ENCODE data around the gene AOC1.

Gene AOC1

DNA sequence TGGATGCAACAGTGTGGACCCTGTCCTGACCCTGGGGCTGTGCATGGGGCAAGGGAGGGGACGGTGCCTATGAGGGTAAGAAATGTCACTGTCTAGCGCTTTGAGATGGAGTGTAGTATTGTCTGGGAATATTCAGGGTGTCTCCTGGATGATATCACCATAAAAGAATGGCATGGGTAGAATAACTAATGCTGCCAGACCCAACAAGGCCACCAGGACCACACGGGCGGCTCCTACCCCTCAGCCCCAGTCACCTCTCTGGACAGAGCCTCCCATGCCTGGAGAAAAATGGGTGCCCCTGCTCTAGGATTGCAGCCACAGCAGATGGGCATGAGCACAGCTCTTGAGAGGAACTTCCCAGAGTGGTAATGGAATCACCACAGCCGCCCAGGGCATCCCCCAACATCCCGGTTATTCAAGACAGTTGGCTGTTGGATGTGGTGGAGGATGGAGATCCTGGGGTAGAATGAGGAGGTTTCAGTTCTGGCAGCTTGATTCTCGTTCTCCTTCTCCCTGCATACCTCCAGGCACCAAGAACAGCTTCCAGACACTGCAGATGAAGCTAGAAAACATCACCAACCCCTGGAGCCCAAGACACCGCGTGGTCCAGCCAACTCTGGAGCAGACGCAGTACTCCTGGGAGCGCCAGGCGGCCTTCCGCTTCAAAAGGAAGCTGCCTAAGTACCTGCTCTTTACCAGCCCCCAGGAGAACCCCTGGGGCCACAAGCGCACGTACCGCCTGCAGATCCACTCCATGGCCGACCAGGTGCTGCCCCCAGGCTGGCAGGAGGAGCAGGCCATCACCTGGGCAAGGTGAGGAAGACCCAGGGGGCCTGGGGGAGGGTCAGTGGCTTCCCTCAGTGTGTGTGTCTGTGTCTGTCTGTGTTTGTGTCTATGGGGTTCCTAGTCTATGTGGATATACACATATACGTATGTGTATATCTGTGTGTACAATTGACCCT, 6.2 kb downstream of the AOC1 start:
- DNase-seq (ENCODE audit: low read depth, low spot score): no peak

DNA sequence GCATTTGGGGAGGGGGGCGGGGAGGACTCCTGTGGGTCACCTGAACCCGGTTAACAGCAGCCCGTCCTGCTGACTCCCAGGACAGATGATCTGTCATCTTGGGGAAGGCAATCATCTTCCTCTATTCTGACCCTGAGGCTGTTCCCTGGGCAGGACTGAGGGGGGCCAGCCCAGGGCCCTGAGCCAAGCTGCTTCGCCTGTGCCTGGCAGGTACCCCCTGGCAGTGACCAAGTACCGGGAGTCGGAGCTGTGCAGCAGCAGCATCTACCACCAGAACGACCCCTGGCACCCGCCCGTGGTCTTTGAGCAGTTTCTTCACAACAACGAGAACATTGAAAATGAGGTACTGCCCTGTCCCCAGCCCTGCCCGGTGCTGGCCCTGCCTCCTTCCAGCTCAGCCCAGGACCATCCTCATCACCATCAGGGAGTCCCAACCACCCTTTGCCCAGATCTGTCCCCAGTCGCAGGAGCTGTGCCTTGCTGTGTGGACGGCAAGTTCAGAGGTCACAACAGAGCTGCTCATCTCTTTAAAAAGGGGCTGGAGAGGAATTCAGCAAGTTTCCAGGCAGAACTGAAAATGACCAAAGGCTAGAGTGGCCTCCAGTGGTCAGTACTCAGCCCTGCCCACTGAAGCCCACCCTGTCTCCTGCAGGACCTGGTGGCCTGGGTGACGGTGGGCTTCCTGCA, 8.1 kb downstream of the AOC1 start:
- DNase-seq (ENCODE audit: low read depth, low spot score): no peak

- no peak for DNase-seq (ENCODE audit: low read depth, low spot score)
These were observed 8.6 kb downstream of the AOC1 start for GRCh38 chr7:150860978-150861295.

DNA sequence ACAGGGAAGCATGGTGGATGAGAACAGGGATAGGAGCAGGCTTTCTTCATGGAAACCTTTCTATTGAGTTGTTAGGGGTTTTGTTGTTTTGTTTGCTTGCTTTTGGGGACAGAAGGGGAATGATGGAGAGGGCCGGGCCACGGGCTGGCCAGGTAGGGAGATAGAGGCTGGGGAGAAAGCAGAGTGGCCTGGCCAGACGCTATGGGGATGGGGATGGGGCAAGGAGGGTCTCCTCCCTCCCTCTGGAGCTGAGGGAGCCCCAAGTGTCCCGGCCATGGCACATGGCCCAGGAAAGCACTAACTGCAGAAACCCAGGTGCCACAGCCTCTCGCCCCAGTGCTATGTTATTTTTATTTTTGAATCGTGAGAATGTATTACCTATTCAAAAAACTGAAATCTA, 10.0 kb downstream of the AOC1 start:
- DNase-seq (ENCODE audit: low read depth, low spot score): no peak

- no peak for DNase-seq (ENCODE audit: low read depth, low spot score)
These were observed 11.6 kb downstream of the AOC1 start for GRCh38 chr7:150863946-150864345.

DNA sequence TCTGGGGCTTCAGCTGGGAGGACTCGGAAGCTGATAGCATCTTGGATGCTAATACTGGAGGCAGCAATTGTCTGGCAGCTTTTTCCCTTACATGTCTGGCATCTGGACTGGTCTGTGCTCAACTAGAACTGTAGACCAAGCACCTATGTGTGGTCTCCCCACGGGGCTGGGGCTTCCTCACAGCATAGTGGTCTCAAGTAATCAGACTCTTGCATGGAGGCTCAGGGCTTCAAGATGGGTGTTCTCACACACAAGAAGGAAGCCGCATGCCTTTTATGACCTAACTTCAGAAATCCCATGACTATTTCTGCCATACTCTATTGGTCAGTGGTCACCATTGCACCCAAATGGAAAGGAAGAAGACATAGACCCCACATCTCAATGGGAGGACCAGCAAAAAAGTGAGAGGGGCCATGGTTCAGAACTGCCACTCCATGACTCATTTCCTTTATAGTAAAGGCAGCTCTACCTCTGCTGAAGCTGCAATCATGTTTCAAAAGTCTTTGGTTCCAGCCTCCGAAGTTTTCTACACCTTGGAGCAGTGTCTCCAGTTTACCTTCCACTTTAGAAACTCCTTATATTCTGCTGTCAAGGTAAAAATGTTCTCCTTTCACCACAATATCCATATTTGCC, 14.7 kb downstream of the AOC1 start:
- DNase-seq (ENCODE audit: low read depth, low spot score): no peak

DNA sequence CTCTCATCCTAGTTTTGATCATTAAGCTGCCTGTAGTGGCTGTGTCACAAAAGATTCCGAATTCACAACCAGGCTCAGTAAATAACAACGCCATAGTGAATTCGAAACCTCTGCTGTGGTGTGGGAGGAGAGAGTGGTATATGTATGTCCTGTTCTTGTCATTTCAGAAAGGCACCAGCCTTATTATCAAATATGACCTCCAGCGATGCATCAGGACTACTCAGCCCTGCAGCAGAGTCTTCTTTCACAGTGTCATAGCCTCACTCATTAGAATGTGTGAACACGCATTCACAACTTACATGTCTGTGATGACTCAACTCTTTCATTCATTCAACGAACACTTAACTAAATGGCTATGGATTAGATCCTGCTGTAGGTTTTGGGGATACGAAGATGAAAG, 15.3 kb downstream of the AOC1 start:
- no peak for DNase-seq (ENCODE audit: low read depth, low spot score)

DNA sequence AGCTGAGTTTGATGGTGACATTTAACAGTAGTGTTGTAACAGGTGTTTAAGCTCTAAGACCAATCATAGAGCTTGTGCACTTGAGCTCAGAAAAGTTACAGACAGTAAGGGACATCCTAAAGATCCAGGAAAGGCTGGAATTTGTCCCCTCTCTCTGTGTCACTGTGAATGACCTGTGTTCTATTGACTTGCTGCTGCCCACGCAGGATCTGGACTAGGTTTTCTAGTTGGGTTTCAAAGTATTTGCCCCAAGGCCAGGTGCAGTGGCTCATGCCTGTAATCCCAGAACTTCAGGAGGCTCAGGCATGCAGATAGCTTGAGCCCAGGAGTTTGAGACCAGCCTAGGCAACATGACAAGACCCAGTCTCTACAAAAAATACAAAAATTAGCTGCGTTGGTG, 17.1 kb downstream of the AOC1 start:
- no peak for DNase-seq (ENCODE audit: low read depth, low spot score)

DNA sequence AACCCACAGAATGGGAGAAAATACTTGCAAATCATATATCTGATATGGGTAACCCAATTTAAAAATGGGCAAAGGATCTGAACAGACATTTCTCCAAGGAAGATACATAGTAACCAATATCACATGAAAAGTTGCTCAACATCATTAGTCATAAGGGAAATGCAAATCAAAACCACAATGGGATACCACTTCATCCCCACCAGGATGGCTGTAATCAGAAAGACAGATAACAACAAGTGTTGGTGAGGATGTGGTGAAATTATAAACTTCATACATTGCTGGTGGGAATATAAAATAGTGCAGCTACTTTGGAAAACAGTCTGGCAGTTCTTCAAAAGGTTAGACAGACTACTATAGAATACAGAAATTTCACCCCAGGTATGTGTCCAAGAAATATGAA, 19.3 kb downstream of the AOC1 start:
- no peak for DNase-seq (ENCODE audit: low read depth, low spot score)

DNA sequence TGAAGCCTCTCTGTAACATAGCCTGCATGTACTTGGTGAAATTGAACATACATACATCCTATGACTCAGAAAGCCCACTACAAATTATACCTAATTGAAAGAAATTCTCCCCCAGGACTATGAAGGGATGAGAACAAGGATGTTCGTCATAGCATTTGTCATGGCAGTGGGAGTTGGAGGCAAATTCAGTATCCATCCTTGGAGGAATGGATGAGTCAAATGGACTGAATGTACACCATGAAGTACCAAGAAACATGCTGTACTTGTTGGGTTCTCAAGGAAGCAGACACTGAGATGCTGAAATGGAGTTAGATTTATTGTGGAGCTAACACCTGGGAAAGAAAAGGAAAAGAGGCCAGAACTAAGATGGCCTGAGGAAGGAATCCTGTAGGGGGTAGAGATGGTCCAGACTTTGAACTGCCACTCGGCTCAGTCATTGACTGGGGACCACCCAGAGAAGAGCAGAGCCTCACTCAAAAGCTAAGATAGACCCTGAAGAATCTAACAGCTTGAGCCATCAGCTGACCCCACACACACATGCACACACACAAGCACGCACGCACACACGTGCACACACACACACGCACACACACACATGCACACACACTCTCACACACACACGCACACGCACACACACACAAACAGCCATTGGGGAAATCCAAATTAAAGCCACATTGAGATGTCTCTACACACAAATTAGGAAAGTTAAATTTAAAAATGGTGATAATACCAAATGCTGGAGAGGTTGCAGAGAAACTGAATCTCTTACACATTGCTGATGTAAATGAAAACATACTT, 22.3 kb downstream of the AOC1 start:
- no peak for DNase-seq (ENCODE audit: low read depth, low spot score)

- DNase-seq (ENCODE audit: low read depth, low spot score): no peak
These were observed 23.5 kb downstream of the AOC1 start for GRCh38 chr7:150875791-150876190.

DNA sequence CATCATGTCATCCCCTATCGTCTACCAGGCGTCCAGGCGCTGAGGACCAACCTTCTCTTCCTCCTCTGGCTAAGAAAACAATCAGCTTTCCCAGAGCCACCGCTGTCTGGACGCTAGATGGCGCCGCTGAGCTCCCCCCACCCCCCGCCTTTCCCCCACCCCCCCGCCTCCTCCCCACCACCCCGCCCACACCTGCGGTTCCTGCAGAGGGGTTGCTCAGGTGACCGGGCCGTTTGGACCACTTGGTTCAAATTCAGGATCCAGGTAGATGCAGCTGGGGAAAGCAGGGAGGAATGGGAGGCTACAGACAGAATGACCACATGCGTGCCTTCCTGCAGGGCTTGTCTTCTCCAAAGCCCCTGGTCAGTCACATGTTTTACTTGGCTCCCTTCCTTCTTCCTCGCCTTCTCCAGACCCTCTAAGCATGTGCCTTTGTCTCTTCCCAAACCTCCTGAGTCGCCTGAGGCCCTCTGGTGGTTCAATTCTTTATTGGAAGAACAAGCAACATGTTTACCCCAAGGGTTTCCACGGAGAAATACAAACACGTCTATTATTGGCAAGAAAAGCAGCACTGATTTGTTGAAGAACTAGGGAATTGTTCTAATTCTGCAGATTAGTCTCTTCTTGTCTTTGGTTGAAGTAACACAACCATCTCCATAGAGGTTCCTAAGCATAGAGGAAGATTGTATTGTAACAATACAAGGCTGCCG, 24.7 kb downstream of the AOC1 start:
- peak; percentile 26 for DNase-seq (ENCODE audit: low read depth, low spot score)

DNA sequence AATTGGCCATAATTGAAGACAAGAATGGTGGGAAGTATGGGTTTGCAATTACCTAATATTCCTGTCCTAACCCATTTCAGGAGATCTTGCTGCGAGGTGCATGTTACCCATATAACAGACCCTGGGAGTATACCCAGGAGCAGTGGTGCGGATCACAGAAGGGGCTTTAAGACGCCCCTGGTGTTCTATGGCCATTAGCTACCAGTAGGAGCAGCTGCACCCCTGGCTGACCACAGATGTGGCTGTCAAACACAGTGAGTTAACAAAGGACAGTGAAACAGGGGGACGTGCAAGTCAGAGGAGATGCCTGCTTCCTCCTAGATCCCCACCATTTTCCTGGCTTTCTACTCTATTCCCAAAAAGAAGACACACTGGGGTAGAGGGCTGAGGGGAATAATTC, 25.2 kb downstream of the AOC1 start:
- no peak for DNase-seq (ENCODE audit: low read depth, low spot score)

DNA sequence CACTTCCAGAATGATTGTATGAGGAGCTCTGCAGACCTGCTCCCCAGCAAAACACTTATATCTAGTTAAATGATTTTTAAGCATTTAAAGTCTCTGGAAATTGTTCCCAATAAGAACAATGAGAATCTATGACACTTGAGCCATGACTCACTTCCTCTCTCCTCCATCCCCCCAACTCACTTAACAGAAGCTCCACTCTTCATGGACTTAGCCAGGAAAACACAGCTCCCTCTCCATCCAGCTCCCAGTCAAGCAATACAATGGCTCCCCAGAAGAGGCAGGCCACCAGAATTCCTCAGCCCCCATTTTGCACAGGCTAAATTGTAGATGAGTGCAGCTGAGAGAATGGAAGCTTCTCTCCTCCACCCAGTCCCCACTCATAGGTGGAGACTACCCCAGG, 27.0 kb downstream of the AOC1 start:
- DNase-seq (ENCODE audit: low read depth, low spot score): no peak

GRCh38 chr7:150881189-150881588, 28.9 kb downstream of the AOC1 start:
- DNase-seq (ENCODE audit: low read depth, low spot score): no peak

DNA sequence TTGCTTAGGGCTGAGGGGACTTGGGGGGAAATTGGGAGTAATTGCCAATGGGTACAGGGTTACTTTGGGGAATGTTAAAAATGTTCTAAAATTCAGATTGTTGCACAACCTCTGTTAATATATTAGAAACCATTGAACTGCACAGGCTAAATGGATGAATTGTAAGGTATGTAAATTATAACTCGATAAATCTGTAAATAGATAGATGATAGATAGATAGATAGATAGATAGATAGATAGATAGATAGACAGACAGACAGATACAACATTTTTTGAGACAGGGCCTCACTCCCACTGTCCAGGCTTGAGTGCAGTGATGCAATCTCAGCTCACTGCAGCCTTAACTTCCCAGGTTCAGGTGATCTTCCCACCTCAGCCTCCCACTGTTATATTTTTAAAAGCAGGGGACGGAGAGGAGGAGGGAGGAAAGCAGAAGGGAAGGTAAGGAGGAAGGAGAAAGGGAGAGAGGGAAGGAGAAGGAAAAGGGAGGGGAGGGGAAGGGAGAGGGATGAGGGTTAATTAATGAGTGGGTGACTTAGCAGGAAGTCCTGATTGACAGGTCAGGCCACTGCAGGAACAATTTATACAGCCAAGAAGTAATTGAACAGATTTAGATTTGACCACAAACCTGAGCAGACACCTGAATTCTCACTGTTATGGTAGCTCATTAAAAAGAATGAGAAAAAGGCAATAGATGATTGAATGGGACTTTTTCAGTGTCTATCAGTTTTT, 38.7 kb downstream of the AOC1 start:
- no peak for DNase-seq (ENCODE audit: low read depth, low spot score)

GRCh38 chr7:150891740-150892139, 39.4 kb downstream of the AOC1 start:
- no peak for DNase-seq (ENCODE audit: low read depth, low spot score)

- DNase-seq (ENCODE audit: low read depth, low spot score): no peak
These were observed 43.5 kb downstream of the AOC1 start for GRCh38 chr7:150895809-150896208.

DNA sequence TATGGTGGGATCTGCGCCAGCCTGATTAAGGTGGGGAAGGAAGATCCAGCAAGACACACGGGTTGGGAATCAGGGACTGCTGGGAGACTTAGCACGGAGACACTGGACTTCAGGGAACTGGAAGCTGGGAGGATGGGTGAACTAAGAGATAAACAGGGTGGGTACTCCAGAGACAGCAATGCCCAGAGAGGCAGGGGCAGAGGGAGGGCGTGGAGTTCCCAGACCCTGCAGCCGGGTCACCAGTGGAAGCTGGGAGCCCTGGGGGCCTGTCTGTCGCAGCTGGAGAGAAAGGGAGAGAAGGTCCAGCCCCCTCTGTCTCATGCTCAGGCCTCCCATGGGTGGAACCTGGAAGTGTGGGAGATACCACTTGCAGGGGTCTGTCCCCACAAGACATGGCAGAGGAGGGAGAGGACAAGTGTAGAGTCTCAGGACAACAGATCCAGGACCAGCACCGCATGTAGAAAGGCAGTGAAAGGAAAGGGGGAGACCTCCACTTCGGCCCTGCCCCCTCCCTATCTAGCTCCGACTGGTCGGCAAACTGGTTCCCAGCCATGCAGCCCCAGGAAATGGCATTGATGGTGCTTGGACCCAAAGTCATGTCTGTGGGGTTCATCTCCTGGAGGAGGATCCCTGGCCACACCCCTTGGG, 44.4 kb downstream of the AOC1 start:
- no peak for DNase-seq (ENCODE audit: low read depth, low spot score)
